Activated naive CD8-positive, alpha-beta T cell treated with anti-CD3 and anti-CD28 coated beads, Interleukin-2, amount 50 U/mL, for 16 hours (primary cell): ENCODE results near the gene TREML2.

ENCODE experiments used
- DNase-seq: peaks from one replicate; pipeline ENCODE4 v3.0.0-alpha.2; 2020; ENCODE audit warnings: low read depth, low spot score

TREML2 gene

GRCh38 chr6:41177287-41177686, 23.7 kb downstream of the TREML2 start:
- DNase-seq = no peak

- no peak for DNase-seq
Observed at GRCh38 chr6:41176189-41176588, 24.8 kb downstream of the TREML2 start.

- no peak for DNase-seq
Observed at GRCh38 chr6:41175084-41175483, 25.9 kb downstream of the TREML2 start.

GRCh38 chr6:41174610-41175009, 26.3 kb downstream of the TREML2 start:
- DNase-seq = no peak

- no peak for DNase-seq
Observed at GRCh38 chr6:41171908-41172307, 29.0 kb downstream of the TREML2 start.

- DNase-seq = no peak
Observed at GRCh38 chr6:41170547-41171160, 30.3 kb downstream of the TREML2 start.

GRCh38 chr6:41167173-41167963, 33.6 kb downstream of the TREML2 start:
- DNase-seq = no peak

- DNase-seq = no peak
Observed at GRCh38 chr6:41164551-41165120, 36.3 kb downstream of the TREML2 start.

- no peak for DNase-seq
Observed at GRCh38 chr6:41163419-41163717, 37.6 kb downstream of the TREML2 start.

- DNase-seq = no peak
Observed at GRCh38 chr6:41162687-41163418, 38.1 kb downstream of the TREML2 start, which contains the start of gene TREM2. Gene TREM2, minus strand, starts transcription at chr6:41163116. Its CDS starts 34 bp downstream, at chr6:41163082.

GRCh38 chr6:41161851-41162552, 38.9 kb downstream of the TREML2 start:
- DNase-seq = no peak

- DNase-seq = no peak
Observed at GRCh38 chr6:41161380-41161779, 39.6 kb downstream of the TREML2 start.

GRCh38 chr6:41160933-41161332, 40.0 kb downstream of the TREML2 start:
- no peak for DNase-seq

GRCh38 chr6:41159415-41160082, 41.4 kb downstream of the TREML2 start:
- no peak for DNase-seq

- DNase-seq = no peak
Observed at GRCh38 chr6:41157323-41157722, 43.6 kb downstream of the TREML2 start.

GRCh38 chr6:41156771-41157170, 44.2 kb downstream of the TREML2 start:
- DNase-seq = no peak

GRCh38 chr6:41156001-41156400, 44.9 kb downstream of the TREML2 start:
- DNase-seq = no peak

GRCh38 chr6:41155132-41155805, 45.7 kb downstream of the TREML2 start:
- DNase-seq = no peak

GRCh38 chr6:41153992-41154625, 46.8 kb downstream of the TREML2 start, which contains the start of gene TREML1:
Gene TREML1, minus strand, starts transcription at chr6:41154347. Its CDS starts 59 bp downstream, at chr6:41154288.
- no peak for DNase-seq

GRCh38 chr6:41153451-41153850, 47.5 kb downstream of the TREML2 start:
- no peak for DNase-seq
